Panc1 (cell line): Measurements from ENCODE around the gene SETD1A. TPM values are rescaled to one million over a fixed set of nuclear protein-coding genes. Genes with fewer than 3 reads are reported as not detected.

Experiments
- ATAC-seq: fragments of 200-7000 bp; cut with Tn5 transposase; 2 replicates; pipeline ENCODE4 v1.9.1; 2020; ENCODE audit warnings: mild to moderate bottlenecking, moderate library complexity
- BruUV-seq: library from RNA; stranded (reverse); fragments of 400-500 nt; replicated peaks from 2 replicates; lab custom pipeline; 2021; lab: Mats Ljungman, UMichigan
- CTCF ChIA-PET: fragments of 300-600 bp; sonication (Branson Sonifier 250); formaldehyde crosslinking; loops from one replicate; lab custom pipeline; 2022; ENCODE audit warnings: antibody characterized with exemption; lab: Charles Lee
- POLR2A ChIA-PET: fragments of 300-600 bp; sonication (Branson Sonifier 250); formaldehyde crosslinking; loops from one replicate; lab custom pipeline; 2022; ENCODE audit warnings: antibody characterized with exemption; lab: Charles Lee
- DNase-seq: peaks from one replicate; pipeline ENCODE4 v3.0.0-alpha.2; 2010; ENCODE audit warnings: low read depth, low spot score
- H3K27ac ChIP-seq: 2 replicates; pipeline ENCODE4 v1.5.1; 2011; ENCODE audit warnings: mild to moderate bottlenecking, low read length, inconsistent platforms
- H3K27me3 ChIP-seq: fragments of 200-500 bp; sonication (Bioruptor generic); 2 replicates; pipeline ENCODE4 v1.6.0; 2014; ENCODE audit warnings: low read length, inconsistent platforms; ENCODE audit not compliant: control insufficient read depth, insufficient read depth
- H3K36me3 ChIP-seq: fragments of 200-500 bp; sonication (Bioruptor generic); 2 replicates; pipeline ENCODE4 v1.5.1; 2014; ENCODE audit warnings: inconsistent platforms, mild to moderate bottlenecking, low read length, moderate library complexity; ENCODE audit not compliant: control insufficient read depth, insufficient read depth
- H3K4me1 ChIP-seq: 2 replicates; pipeline ENCODE4 v1.5.1; 2011; ENCODE audit warnings: inconsistent platforms, mild to moderate bottlenecking, low read length, moderate library complexity; ENCODE audit not compliant: control insufficient read depth, insufficient read depth
- H3K4me3 ChIP-seq, 2 experiments: 2 replicates each; pipeline ENCODE4 v1.5.1; 2011 to 2012; ENCODE audit warnings: low read depth in 2 of 2, low read length in 2 of 2, mild to moderate bottlenecking in 2 of 2, inconsistent platforms in 1 of 2, moderate library complexity in 1 of 2
- H3K9me3 ChIP-seq: fragments of 200-500 bp; sonication (Bioruptor generic); 2 replicates; pipeline ENCODE4 v1.5.1; 2014; ENCODE audit warnings: low read depth, mild to moderate bottlenecking, inconsistent platforms, low read length, moderate library complexity; ENCODE audit not compliant: control insufficient read depth, insufficient read depth
- POLR2AphosphoS5 ChIP-seq: IDR thresholded peaks from 2 replicates; pipeline ENCODE4 v1.6.1; 2012; ENCODE audit warnings: mild to moderate bottlenecking, low read depth, low read length, moderate library complexity
- REST ChIP-seq, 2 experiments: IDR thresholded peaks; 2 replicates each; pipeline ENCODE4 v1.6.1; 2011 to 2012; ENCODE audit warnings: low read depth in 2 of 2, control low read depth in 1 of 2, low read length in 1 of 2, mild to moderate bottlenecking in 1 of 2, moderate library complexity in 1 of 2; ENCODE audit not compliant: insufficient read depth in 1 of 2
- SIN3A ChIP-seq: IDR thresholded peaks from 2 replicates; pipeline ENCODE4 v1.6.1; 2012; ENCODE audit warnings: low read depth, mild to moderate bottlenecking, low read length, moderate library complexity, borderline replicate concordance; ENCODE audit not compliant: insufficient read depth
- TCF7L2 ChIP-seq: IDR thresholded peaks from 2 replicates; pipeline ENCODE4 v1.6.1; 2011; ENCODE audit warnings: mild to moderate bottlenecking, low read depth, low read length, inconsistent platforms
- in situ Hi-C: cut with HindIII; loops from 2 replicates; pipeline ENCODE4 v1.10.0; 2016; ENCODE audit warnings: low sequenced_read_pairs, low pct_unique_long_range_greater_than_20kb
- intact Hi-C: fragments of 100-400 bp; cut with micrococcal nuclease; formaldehyde crosslinking; loops from one replicate; pipeline ENCODE4 v1.10.0; 2022; ENCODE audit not compliant: unreplicated experiment
- total RNA-seq: library from RNA; stranded (reverse); gene quantifications from one replicate; pipeline ENCODE4 v1.2.1, GENCODE V29; 2021; ENCODE audit not compliant: unreplicated experiment
- TF ChIP-seq, protein P1 (sequence below): fragments of 450-650 bp; IDR thresholded peaks from 2 replicates; pipeline ENCODE4 v1.5.1; 2017; ENCODE audit warnings: mild to moderate bottlenecking

The SETD1A gene
- total RNA-seq, 1 experiment from 2014 or later = 38.7 TPM

- TF ChIP-seq POLR2AphosphoS5 (no peak), TCF7L2 (no peak), REST (IDR thresholded peaks at IDR 0.05; ENCODE audit: insufficient read depth in 1 of 2, low read depth in 2 of 2, low read length in 1 of 2) (no peak), SIN3A (no peak)
- TF ChIP-seq, protein P1, sequence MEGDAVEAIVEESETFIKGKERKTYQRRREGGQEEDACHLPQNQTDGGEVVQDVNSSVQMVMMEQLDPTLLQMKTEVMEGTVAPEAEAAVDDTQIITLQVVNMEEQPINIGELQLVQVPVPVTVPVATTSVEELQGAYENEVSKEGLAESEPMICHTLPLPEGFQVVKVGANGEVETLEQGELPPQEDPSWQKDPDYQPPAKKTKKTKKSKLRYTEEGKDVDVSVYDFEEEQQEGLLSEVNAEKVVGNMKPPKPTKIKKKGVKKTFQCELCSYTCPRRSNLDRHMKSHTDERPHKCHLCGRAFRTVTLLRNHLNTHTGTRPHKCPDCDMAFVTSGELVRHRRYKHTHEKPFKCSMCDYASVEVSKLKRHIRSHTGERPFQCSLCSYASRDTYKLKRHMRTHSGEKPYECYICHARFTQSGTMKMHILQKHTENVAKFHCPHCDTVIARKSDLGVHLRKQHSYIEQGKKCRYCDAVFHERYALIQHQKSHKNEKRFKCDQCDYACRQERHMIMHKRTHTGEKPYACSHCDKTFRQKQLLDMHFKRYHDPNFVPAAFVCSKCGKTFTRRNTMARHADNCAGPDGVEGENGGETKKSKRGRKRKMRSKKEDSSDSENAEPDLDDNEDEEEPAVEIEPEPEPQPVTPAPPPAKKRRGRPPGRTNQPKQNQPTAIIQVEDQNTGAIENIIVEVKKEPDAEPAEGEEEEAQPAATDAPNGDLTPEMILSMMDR = no peak
- Histone ChIP-seq H3K27me3 (no peaks in the 10 kb centered on the region), H3K27ac (no peak overlapping the region), H3K9me3 (no peaks in the 10 kb centered on the region), H3K4me3 (no peak overlapping the region), H3K4me1 (no peaks in the 10 kb centered on the region), H3K36me3 (peaks cover 24% of the 10 kb centered on the region)
- no peak for ATAC-seq
- ChIA-PET CTCF (no interaction called here), POLR2A (interaction anchor here (0.6 kb wide), 1 partner anchor 33 kb away, joined by 3 read pairs; no protein-coding TSS in a partner anchor)
- no TSS peak for BruUV-seq
- in situ Hi-C loops = no loop called here
- DNase-seq = no peak
- intact Hi-C loops = no loop called here
Observed at GRCh38 chr16:30969246-30969842, 11.8 kb downstream of the SETD1A start.

- ChIA-PET POLR2A (no interaction called here), CTCF (no interaction called here)
- DNase-seq (no peak), ATAC-seq (no peak)
- no peaks in the 10 kb centered on the region for H3K9me3 ChIP-seq
- no peak overlapping the region for H3K27ac ChIP-seq
- intact Hi-C loops = no loop called here
- H3K4me1 ChIP-seq = no peaks in the 10 kb centered on the region
- in situ Hi-C loops = no loop called here
- no TSS peak for BruUV-seq
- H3K36me3 ChIP-seq = peaks cover 23% of the 10 kb centered on the region
- no peak for TF ChIP-seq POLR2AphosphoS5
- no peak for TF ChIP-seq REST (IDR thresholded peaks at IDR 0.05; ENCODE audit: insufficient read depth in 1 of 2, low read depth in 2 of 2, low read length in 1 of 2)
- no peak for TF ChIP-seq TCF7L2
- TF ChIP-seq, protein P1 = no peak
- no peak for TF ChIP-seq SIN3A
- no peaks in the 10 kb centered on the region for H3K27me3 ChIP-seq
- H3K4me3 ChIP-seq = no peak overlapping the region
Observed at GRCh38 chr16:30971298-30971697, 13.7 kb downstream of the SETD1A start.
